RWPE1 (cell line): Measurements from ENCODE around the gene IGFLR1.

Experiments
- CTCF ChIA-PET: fragments of 350-600 bp; sonication (Branson Sonifier 250); formaldehyde crosslinking; extraction: SDS; loops from one replicate; lab custom pipeline; 2021; lab: Yijun Ruan, JAX
- POLR2A ChIA-PET: fragments of 400-600 bp; formaldehyde crosslinking; extraction: SDS; loops from one replicate; lab custom pipeline; 2020; ENCODE audit warnings: antibody characterized with exemption; ENCODE audit not compliant: low non-redundant PET; lab: Yijun Ruan, JAX
- DNase-seq: peaks from one replicate; pipeline ENCODE4 v3.0.0; 2012; ENCODE audit warnings: low spot score
- H3K27ac ChIP-seq: fragments of 450-650 bp; 2 replicates; pipeline ENCODE4 v1.5.1; 2017
- CTCF ChIP-seq: fragments of 450-650 bp; conservative IDR thresholded peaks from 2 replicates; pipeline ENCODE4 v1.5.1; 2017; ENCODE audit warnings: low read depth, mild to moderate bottlenecking

Gene IGFLR1

GRCh38 chr19:35736913-35737886 lies 5.1 kb downstream of the IGFLR1 start:
- ChIA-PET POLR2A (interaction anchor here (0.7 kb wide), 2 partner anchors 11 to 36 kb away, joined by 3 to 4 read pairs; partner anchors contain the start of gene LIN37), CTCF (interaction anchor here (0.8 kb wide), 1 partner anchor 44 kb away, joined by 3 read pairs; no protein-coding TSS in a partner anchor)
- DNase-seq, result no peak
- H3K27ac ChIP-seq, result peak overlapping the region; percentile 87
- TF ChIP-seq CTCF, result 0 out of 2 replicates have a peak, but pooled peaks have one; percentile 13

GRCh38 chr19:35734889-35735288 lies 7.4 kb downstream of the IGFLR1 start:
- TF ChIP-seq CTCF, result no peak
- ChIA-PET POLR2A (no interaction called here), CTCF (interaction anchor here (0.6 kb wide), 1 partner anchor 13 kb away, joined by 3 read pairs; the partner anchor contains the start of gene LIN37)
- DNase-seq, result no peak
- H3K27ac ChIP-seq, result peak overlapping the region; percentile 32

- CTCF ChIA-PET, result interaction anchor here (0.6 to 0.7 kb wide), 2 partner anchors 18 to 139 kb away, joined by 4 to 6 read pairs; no protein-coding TSS in a partner anchor
- POLR2A ChIA-PET, result no interaction called here
- peak overlapping the region; percentile 32 for H3K27ac ChIP-seq
- no peak for DNase-seq
- no peak for TF ChIP-seq CTCF
Observed at GRCh38 chr19:35734273-35734672, 8.0 kb downstream of the IGFLR1 start.

- TF ChIP-seq CTCF, result no peak
- POLR2A ChIA-PET, result no interaction called here
- peak overlapping the region; percentile 32 for H3K27ac ChIP-seq
- CTCF ChIA-PET, result no interaction called here
- DNase-seq, result no peak
Observed at GRCh38 chr19:35733180-35734125, 8.8 kb downstream of the IGFLR1 start.

GRCh38 chr19:35732540-35733179 lies 9.6 kb downstream of the IGFLR1 start:
- DNase-seq, result no peak
- ChIA-PET POLR2A (interaction anchor here (0.6 kb wide), 1 partner anchor 11 kb away, joined by 6 read pairs; no protein-coding TSS in a partner anchor), CTCF (no interaction called here)
- H3K27ac ChIP-seq, result peak overlapping the region; percentile 32; the same call in 1 of the 2 replicates
- no peak for TF ChIP-seq CTCF
